GM12891 (cell line): ENCODE results near the gene KIFC3.

Experiments used
- POLR2A ChIP-seq: IDR thresholded peaks from 2 replicates; pipeline ENCODE4 v1.6.1; 2011; ENCODE audit warnings: low read depth, low read length, control low read depth
- TAF1 ChIP-seq: IDR thresholded peaks from 2 replicates; pipeline ENCODE4 v1.6.1; 2011; ENCODE audit warnings: low read depth, low read length, control low read depth

GRCh38 chr16:57725151-57725550 lies 77.1 kb downstream of the KIFC3 start:
- TF ChIP-seq TAF1 (no peak), POLR2A (no peak)
